Activated CD8-positive, alpha-beta T cell treated with anti-CD3 and anti-CD28 coated beads, Interleukin-2, amount 10 ng/mL, durations not matched to agents 7 days and 5 days (primary cell): Measurements from ENCODE around the gene MGME1. TPM values are rescaled to one million over a fixed set of nuclear protein-coding genes. Genes with fewer than 3 reads are reported as not detected.

Experiments used
- ATAC-seq: fragments of 150-1000 bp; cut with Tn5 transposase; one replicate; pipeline ENCODE4 v1.10.0; 2021; ENCODE audit warnings: moderate library complexity
- CTCF ChIA-PET: fragments of 350-600 bp; sonication (Branson Sonifier 250); formaldehyde crosslinking; loops from one replicate; lab custom pipeline; 2021; ENCODE audit warnings: antibody characterized with exemption; lab: Charles Lee
- POLR2A ChIA-PET: fragments of 350-600 bp; sonication (Branson Sonifier 250); formaldehyde crosslinking; loops from one replicate; lab custom pipeline; 2021; ENCODE audit warnings: antibody characterized with exemption; lab: Charles Lee
- DNase-seq: peaks from one replicate; pipeline ENCODE4 v3.0.0-alpha.2; 2020
- H3K27ac Mint-ChIP-seq: one replicate; pipeline ENCODE4 v1.8.0; 2021; ENCODE audit warnings: mild to moderate bottlenecking, mixed read lengths
- H3K27me3 Mint-ChIP-seq: one replicate; pipeline ENCODE4 v1.8.0; 2021; ENCODE audit warnings: low read depth, mixed read lengths
- H3K36me3 Mint-ChIP-seq: one replicate; pipeline ENCODE4 v1.8.0; 2021; ENCODE audit warnings: low read depth, mixed read lengths
- H3K4me1 Mint-ChIP-seq: one replicate; pipeline ENCODE4 v1.8.0; 2021; ENCODE audit warnings: low read depth, mixed read lengths
- H3K4me3 Mint-ChIP-seq: one replicate; pipeline ENCODE4 v1.8.0; 2021; ENCODE audit warnings: mild to moderate bottlenecking, mixed read lengths
- H3K9me3 Mint-ChIP-seq: one replicate; pipeline ENCODE4 v1.8.0; 2022; ENCODE audit warnings: mixed read lengths; ENCODE audit not compliant: insufficient read depth
- total RNA-seq, 2 experiments: library from RNA; stranded (reverse); gene quantifications; one replicate each; pipeline ENCODE4 v1.2.3, GENCODE V29; 2021

MGME1 gene
- total RNA-seq, 2 experiments from 2014 or later, result 39.4 to 46.9 TPM

DNA sequence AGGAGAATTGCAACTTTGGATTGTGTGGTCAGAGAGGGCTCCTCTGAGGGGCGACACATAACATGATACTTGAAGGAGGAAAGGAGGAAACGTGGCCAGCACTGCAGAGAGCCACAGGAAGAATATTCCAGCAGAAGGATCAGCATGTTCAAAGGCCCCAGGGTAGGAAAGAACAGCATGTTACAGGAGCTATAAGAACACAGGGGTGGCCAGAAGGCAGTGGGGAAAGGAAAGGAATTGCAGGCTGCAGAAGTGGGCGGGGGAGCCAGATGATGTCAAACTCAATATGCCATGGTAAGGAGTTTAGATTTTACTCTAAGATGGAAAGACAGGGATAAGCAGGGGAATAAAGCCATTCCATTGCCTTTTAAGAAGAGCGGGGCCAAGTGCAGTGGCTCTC, 30.7 kb downstream of the MGME1 start:
- H3K4me3 Mint-ChIP-seq, result no peak overlapping the region
- H3K27ac Mint-ChIP-seq, result no peak overlapping the region
- H3K27me3 Mint-ChIP-seq, result peaks cover 2% of the 10 kb centered on the region
- peaks cover 18% of the 10 kb centered on the region for H3K4me1 Mint-ChIP-seq
- DNase-seq, result no peak
- ChIA-PET POLR2A (no interaction called here), CTCF (interaction anchor here (1.1 to 1.6 kb wide), 4 partner anchors 33 to 381 kb away, joined by 3 to 5 read pairs (median 4); no protein-coding TSS in a partner anchor)
- H3K9me3 Mint-ChIP-seq, result no peaks in the 10 kb centered on the region
- no peaks in the 10 kb centered on the region for H3K36me3 Mint-ChIP-seq
- no peak for ATAC-seq

DNA sequence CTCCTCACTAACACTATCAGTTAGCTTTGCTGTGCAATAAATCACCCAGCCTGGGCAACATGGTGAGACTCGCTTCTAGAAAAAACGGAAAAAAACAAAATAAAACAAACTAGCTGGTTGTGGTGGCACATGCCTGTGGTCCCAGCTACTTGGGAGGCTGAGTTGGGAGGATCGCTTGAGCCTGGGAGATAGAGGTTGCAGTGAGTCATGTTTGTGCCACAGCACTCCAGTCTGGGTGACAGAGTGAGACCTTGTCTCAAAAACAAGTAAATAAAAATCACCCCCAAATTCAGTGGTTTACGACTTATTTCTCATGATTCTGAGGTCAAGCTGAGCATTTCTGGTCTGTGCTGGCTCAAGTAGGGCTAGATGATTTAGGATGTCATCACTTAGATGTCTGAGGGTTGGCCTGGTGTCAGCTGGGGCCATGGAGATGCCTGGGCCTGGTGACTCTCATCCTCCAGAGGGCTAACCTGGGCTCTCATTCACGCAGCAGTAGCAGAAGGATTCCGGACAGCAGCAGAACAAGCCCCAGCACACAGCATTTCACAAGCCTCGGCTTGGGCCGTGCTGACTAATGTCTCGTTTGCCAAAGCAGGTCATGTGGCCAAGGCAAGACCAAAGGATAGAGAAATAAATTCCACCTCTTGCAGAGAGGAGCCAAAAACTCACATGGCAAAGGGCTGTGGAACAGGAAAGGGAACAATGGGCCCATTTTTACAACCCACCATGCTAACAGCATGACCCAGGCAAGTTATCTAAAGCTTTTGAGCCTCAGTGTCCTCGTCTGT, 32.5 kb downstream of the MGME1 start:
- DNase-seq, result no peak
- no peak overlapping the region for H3K4me3 Mint-ChIP-seq
- peaks cover 2% of the 10 kb centered on the region for H3K27me3 Mint-ChIP-seq
- H3K27ac Mint-ChIP-seq, result no peak overlapping the region
- ChIA-PET POLR2A (no interaction called here), CTCF (no interaction called here)
- H3K4me1 Mint-ChIP-seq, result peaks cover 7% of the 10 kb centered on the region
- H3K9me3 Mint-ChIP-seq, result no peaks in the 10 kb centered on the region
- no peaks in the 10 kb centered on the region for H3K36me3 Mint-ChIP-seq
- ATAC-seq, result no peak

DNA sequence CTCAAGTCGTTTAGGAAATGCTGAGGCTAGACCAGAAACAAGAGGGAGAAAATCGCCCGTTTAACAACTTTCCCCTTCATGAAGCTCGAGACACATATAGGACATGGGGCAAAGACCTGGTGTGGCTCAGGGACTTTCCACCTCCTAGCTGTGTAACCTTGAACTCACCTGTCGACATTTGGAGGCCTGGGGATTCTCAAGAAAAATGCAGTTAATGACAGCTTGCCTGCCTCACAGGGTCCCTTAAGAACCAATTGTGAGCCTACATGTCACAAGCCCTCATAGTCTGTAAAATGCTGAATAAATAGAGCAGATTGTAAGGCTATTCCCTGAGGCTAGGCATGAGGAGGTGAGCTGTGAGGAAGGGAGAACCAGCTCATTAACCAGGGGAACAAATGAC, 35.1 kb downstream of the MGME1 start:
- DNase-seq (no peak), ATAC-seq (no peak)
- Mint-ChIP-seq H3K9me3 (no peaks in the 10 kb centered on the region), H3K27ac (no peak overlapping the region), H3K36me3 (no peaks in the 10 kb centered on the region), H3K4me1 (no peaks in the 10 kb centered on the region), H3K4me3 (no peak overlapping the region), H3K27me3 (no peaks in the 10 kb centered on the region)
- POLR2A ChIA-PET, result no interaction called here
- CTCF ChIA-PET, result interaction anchor here (1.1 kb wide), 1 partner anchor 272 kb away, joined by 3 read pairs; no protein-coding TSS in a partner anchor

DNA sequence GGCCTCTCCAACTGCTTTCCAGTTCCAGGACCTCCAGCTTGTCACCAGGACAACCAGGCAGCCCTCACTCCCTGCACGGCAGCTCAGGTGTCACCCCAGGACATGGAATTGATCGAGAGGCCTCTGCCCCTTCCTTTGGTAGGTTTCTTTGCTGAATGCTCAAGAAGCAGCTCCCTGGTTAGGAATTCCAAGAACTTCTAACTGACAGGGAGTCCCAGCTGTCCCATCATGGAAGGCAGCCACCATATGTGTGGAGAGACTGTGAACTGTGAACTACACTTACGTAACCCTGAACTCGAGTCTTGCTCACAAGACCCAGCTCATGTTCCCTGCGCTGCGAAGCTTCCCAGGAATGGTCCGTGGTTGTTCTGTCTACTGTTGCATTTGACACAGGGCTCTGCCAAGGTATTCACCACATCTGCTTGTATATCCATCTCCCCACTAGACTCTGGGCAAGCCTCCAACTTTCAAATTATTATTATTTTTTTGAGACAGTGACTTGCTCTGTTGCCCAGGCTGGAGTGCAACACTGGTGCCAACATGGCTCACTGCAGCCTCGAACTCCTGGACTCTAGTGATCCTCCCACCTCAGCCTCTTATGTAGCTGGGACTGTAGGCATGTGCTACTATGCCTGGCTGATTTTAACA, 35.7 kb downstream of the MGME1 start:
- ATAC-seq (no peak), DNase-seq (no peak)
- Mint-ChIP-seq H3K27me3 (no peaks in the 10 kb centered on the region), H3K36me3 (no peaks in the 10 kb centered on the region), H3K9me3 (no peaks in the 10 kb centered on the region), H3K4me3 (no peak overlapping the region), H3K27ac (no peak overlapping the region), H3K4me1 (no peaks in the 10 kb centered on the region)
- CTCF ChIA-PET, result interaction anchor here (1.1 kb wide), 1 partner anchor 272 kb away, joined by 3 read pairs; no protein-coding TSS in a partner anchor
- POLR2A ChIA-PET, result no interaction called here

DNA sequence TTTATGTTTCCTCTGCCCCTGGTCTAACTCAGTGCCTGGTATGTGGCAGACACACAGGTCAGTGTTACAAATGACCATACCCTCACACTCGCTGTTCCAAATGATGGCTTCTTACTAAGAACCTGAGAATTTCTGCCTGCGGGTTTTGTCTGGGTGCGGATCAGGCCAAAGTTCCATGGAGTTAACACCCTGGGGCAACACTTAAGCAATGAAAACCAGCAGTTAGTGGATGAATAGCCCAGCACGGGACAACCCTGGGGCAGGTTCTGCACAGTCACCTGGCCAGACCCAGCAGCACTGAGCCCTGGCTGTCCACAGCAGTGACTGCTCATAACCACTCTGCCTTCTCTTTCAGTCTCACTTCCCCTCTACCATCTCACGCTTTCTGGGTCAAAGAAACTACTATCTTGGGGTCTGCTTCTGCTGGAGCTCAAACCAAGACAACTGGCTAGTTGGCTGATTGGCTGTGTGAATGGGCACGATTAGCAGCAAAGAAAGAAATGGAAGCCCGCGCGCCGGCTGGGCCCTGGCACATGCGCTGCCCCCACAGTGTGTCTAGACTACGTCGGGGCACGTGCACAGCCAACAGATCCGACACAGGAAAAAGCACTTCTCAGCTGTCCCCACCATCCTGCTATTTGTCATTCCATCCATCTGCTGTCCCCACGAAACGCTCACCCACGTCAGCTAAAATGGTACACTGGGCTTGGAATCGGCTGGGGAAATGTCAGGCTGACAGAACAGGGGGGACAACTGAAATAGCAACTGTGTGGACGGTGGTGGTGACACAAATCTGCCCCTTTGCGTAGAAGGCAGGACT, 36.6 kb downstream of the MGME1 start:
- POLR2A ChIA-PET, result no interaction called here
- no peaks in the 10 kb centered on the region for H3K9me3 Mint-ChIP-seq
- H3K27ac Mint-ChIP-seq, result no peak overlapping the region
- H3K36me3 Mint-ChIP-seq, result no peaks in the 10 kb centered on the region
- no peak for ATAC-seq
- no peak overlapping the region for H3K4me3 Mint-ChIP-seq
- no peaks in the 10 kb centered on the region for H3K4me1 Mint-ChIP-seq
- no peaks in the 10 kb centered on the region for H3K27me3 Mint-ChIP-seq
- DNase-seq, result no peak
- CTCF ChIA-PET, result no interaction called here

DNA sequence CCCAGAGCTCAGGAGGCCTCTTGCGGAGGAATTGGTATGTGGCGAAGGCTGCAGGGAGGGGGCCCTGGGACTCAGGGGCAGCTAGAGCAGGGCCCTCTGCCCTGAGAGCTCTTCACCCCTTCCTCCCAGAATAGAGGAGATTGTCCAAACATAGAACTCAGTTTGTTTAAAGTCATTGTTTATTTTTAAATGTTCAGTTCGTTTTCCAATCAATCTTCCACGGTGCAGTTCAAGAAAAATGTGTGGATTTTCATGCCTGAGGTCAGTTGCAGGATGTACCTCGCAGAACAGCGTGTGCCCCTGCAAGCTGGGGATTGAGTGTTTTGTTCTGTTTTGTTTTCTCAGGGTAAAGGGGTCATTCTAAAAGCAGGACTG, 37.2 kb downstream of the MGME1 start:
- no peak for DNase-seq
- Mint-ChIP-seq H3K4me3 (no peak overlapping the region), H3K4me1 (no peaks in the 10 kb centered on the region), H3K9me3 (no peaks in the 10 kb centered on the region), H3K36me3 (no peaks in the 10 kb centered on the region), H3K27me3 (no peaks in the 10 kb centered on the region), H3K27ac (no peak overlapping the region)
- CTCF ChIA-PET, result no interaction called here
- ATAC-seq, result no peak
- POLR2A ChIA-PET, result no interaction called here

DNA sequence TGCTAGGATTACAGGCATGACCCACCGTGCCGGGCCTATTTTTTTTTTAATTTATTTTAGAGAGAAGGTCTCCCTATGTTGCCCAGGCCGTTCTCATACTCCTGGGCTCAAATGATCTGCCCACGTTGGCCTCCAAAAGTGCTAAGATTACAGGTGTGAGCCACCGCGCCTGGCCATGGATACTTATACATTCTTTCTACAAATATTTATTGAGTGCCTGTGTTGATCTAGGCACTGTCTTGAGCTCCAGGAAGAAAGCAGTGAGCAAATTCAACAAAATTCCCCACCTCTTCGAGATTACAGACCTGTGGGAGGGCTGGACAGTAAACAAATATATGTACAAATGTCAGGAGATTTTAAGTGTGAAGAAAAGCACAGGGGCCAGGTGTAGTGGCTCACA, 37.9 kb downstream of the MGME1 start:
- ATAC-seq (no peak), DNase-seq (no peak)
- Mint-ChIP-seq H3K9me3 (no peaks in the 10 kb centered on the region), H3K27ac (no peak overlapping the region), H3K36me3 (no peaks in the 10 kb centered on the region), H3K4me3 (no peak overlapping the region), H3K4me1 (no peaks in the 10 kb centered on the region), H3K27me3 (no peaks in the 10 kb centered on the region)
- ChIA-PET POLR2A (no interaction called here), CTCF (no interaction called here)

DNA sequence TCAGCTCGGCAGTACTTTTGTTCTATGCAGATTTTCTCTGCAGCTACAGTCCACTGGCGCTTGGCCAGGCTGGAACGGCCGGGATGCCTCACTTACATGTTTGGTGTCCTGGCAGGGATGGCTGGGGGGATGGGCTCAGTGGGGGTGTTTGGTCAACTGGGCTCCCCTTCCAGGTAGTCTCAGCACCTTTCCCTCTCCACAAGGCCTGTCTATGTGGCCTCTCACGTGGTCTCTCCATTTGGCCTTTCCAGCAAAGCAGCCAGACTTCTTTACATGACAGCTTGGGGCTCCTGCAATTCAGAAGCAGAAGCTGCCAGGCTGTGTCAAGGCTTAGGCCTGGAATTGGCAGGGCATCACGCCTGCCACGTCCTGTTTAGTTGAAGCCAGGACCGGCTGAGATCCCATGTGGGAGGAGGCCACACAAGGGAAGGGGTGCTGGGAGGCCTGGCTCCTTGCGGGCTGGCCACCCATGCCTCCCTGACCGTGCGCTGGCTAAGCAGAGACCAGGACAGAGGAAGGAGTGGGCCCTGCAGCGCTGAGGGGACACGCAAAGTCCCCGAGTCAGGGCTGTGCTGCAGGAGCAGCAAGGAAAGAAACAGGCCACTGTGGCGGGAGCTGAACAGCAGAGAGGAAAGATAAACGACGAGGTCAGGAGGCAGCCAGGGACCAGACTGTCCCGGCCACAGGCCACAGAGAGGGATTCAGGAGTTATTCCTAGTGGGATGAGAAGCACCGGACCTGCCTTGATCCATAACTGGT, 38.9 kb downstream of the MGME1 start:
- CTCF ChIA-PET, result no interaction called here
- DNase-seq (no peak), ATAC-seq (no peak)
- no peaks in the 10 kb centered on the region for H3K36me3 Mint-ChIP-seq
- no peak overlapping the region for H3K4me3 Mint-ChIP-seq
- no peak overlapping the region for H3K27ac Mint-ChIP-seq
- no peaks in the 10 kb centered on the region for H3K4me1 Mint-ChIP-seq
- H3K9me3 Mint-ChIP-seq, result no peaks in the 10 kb centered on the region
- POLR2A ChIA-PET, result no interaction called here
- H3K27me3 Mint-ChIP-seq, result no peaks in the 10 kb centered on the region

DNA sequence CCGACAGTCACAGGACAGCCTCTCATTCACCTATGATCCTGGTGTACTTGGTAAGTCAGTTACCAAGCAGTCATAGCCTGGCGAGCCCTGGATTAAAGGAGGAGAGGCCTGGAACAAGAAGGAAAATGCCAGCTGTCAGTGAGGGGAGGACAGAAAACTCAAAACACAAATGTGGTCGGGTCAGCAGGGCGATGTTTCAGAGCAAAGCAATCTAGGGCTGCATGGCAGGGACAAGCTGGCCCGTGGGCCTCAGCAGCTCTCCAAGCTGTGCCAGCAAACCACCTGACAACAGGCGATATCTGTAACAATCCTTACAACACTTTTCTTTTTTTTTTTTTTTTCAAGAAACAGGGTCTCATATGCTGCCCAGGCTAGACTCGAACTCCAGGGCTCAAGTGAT, 40.3 kb downstream of the MGME1 start:
- CTCF ChIA-PET, result no interaction called here

DNA sequence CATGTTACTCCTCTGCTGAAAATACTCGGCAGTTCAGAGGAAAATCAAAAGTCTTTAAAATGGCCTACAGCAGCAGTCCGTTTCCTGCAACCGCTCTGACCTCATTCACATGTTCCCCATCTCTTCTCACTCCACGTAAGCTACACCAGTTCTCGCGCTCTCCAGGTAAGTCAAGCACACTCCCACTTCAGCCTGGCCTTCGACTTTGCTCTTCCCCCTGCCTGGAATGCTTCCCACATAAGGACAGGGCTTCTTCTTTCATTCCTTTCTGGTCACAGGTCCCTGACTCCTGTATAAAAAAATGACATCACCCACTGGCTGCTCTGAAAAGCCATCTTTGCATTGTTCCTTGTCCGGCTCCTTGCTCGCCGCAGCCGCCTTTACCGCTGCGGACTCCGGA, 42.7 kb downstream of the MGME1 start:
- POLR2A ChIA-PET, result no interaction called here
- Mint-ChIP-seq H3K4me1 (no peaks in the 10 kb centered on the region), H3K27ac (no peak overlapping the region), H3K4me3 (no peak overlapping the region), H3K9me3 (no peaks in the 10 kb centered on the region), H3K27me3 (no peaks in the 10 kb centered on the region), H3K36me3 (no peaks in the 10 kb centered on the region)
- DNase-seq (no peak), ATAC-seq (no peak)
- CTCF ChIA-PET, result no interaction called here

More for the DNA sequence above, 40.3 kb downstream of the MGME1 start:
- Mint-ChIP-seq H3K9me3 (no peaks in the 10 kb centered on the region), H3K27me3 (no peaks in the 10 kb centered on the region), H3K4me3 (no peak overlapping the region), H3K4me1 (no peaks in the 10 kb centered on the region), H3K27ac (no peak overlapping the region), H3K36me3 (no peaks in the 10 kb centered on the region)
- POLR2A ChIA-PET, result no interaction called here
- no peak for ATAC-seq
- no peak for DNase-seq

DNA sequence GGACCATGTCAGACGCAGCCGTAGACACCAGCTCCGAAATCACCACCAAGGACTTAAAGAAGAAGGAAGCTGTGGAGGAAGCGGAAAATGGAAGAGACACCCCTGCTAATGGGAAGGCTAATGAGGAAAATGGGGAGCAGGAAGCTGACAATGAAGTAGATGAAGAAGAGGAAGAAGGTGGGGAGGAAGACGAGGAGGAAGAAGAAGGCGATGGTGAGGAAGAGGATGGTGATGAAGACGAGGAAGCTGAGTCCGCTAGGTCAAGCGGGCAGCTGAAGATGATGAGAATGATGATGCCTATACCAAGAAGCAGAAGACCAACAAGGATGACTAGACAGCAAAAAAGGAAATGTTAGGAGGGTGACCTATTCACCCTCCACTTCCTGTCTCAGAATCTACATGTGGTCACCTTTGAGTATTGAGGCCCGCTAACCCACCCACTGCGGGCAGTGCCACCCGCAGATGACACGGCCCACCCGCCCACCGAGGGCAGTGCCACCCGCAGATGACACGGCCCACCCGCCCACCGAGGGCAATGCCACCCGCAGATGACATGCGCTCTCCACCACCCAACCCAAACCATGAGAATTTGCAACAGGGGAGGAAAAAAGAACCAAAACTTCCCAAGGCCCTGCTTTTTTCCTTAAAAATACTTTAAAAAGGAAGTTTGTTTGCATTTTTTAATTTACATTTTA, 43.3 kb downstream of the MGME1 start:
- CTCF ChIA-PET, result no interaction called here
- Mint-ChIP-seq H3K9me3 (no peaks in the 10 kb centered on the region), H3K27me3 (no peaks in the 10 kb centered on the region), H3K4me3 (no peak overlapping the region), H3K27ac (no peak overlapping the region), H3K36me3 (no peaks in the 10 kb centered on the region), H3K4me1 (no peaks in the 10 kb centered on the region)
- POLR2A ChIA-PET, result no interaction called here
- DNase-seq (no peak), ATAC-seq (no peak)
